SK-N-SH (cell line): ENCODE data around the gene ADAMTS13. TPM values are rescaled to one million over a fixed set of nuclear protein-coding genes. Genes with fewer than 3 reads are reported as not detected.

Source experiments
- CTCF ChIA-PET: fragments of 300-600, 350-600 bp; formaldehyde crosslinking; extraction: SDS; loops from one replicate; lab custom pipeline; 2021; lab: Yijun Ruan, JAX
- POLR2A ChIA-PET: fragments of 350-600 bp; sonication (Branson Sonifier 250); formaldehyde crosslinking; extraction: SDS; loops from one replicate; lab custom pipeline; 2020; ENCODE audit warnings: antibody characterized with exemption, inconsistent platforms; lab: Yijun Ruan, JAX
- DNase-seq: peaks from one replicate; pipeline ENCODE4 v3.0.0; 2012
- H2AFZ ChIP-seq: fragments of 200-600 bp; sonication (generic); 2 replicates; pipeline ENCODE4 v1.8.1; 2016; ENCODE audit warnings: antibody characterized with exemption, mild to moderate bottlenecking, low read depth
- H3F3A ChIP-seq: fragments of 200-600 bp; sonication (generic); replicated peaks from 2 replicates; pipeline ENCODE3; 2016; ENCODE audit warnings: antibody characterized with exemption, mild to moderate bottlenecking; ENCODE audit not compliant: insufficient read depth
- H3K27ac ChIP-seq, 2 experiments: fragments of 200-500 bp in 1 of 2; fragments of 200-600 bp in 1 of 2; sonication (Bioruptor generic) in 1 of 2; sonication (generic), shearing (Covaris generic) in 1 of 2; 2 replicates each; pipeline versions ENCODE4 v1.5.1 to v1.6.1; 2014 to 2016; ENCODE audit warnings: low read depth in 2 of 2, inconsistent platforms in 1 of 2, low read length in 1 of 2, mild to moderate bottlenecking in 1 of 2, mixed read lengths in 1 of 2
- H3K27me3 ChIP-seq: fragments of 200-600 bp; sonication (generic), shearing (Covaris generic); 2 replicates; pipeline ENCODE4 v1.6.1; 2016; ENCODE audit warnings: mixed run types; ENCODE audit not compliant: insufficient read depth
- H3K36me3 ChIP-seq, 2 experiments: fragments of 200-500 bp in 1 of 2; fragments of 200-600 bp in 1 of 2; sonication (Bioruptor generic) in 1 of 2; sonication (generic) in 1 of 2; replicated peaks in 1 of 2; 2 replicates each; pipeline versions ENCODE3 to v1.5.1; 2014 to 2016; ENCODE audit warnings: low read length in 1 of 2, mild to moderate bottlenecking in 1 of 2; ENCODE audit not compliant: insufficient read depth in 2 of 2, control insufficient read depth in 1 of 2
- H3K4me1 ChIP-seq, 2 experiments: fragments of 200-500 bp in 1 of 2; fragments of 200-600 bp in 1 of 2; sonication (Bioruptor generic) in 1 of 2; sonication (generic), shearing (Covaris generic) in 1 of 2; 2 replicates each; pipeline versions ENCODE4 v1.5.1 to v1.6.1; 2014 to 2016; ENCODE audit warnings: low read depth in 1 of 2, low read length in 1 of 2, mixed run types in 1 of 2; ENCODE audit not compliant: insufficient read depth in 2 of 2, control insufficient read depth in 1 of 2
- H3K4me2 ChIP-seq: fragments of 200-600 bp; sonication (generic), shearing (Covaris generic); 2 replicates; pipeline ENCODE4 v1.6.1; 2017; ENCODE audit warnings: mixed run types
- H3K4me3 ChIP-seq, 2 experiments: fragments of 200-500 bp in 1 of 2; fragments of 200-600 bp in 1 of 2; sonication (Bioruptor generic) in 1 of 2; sonication (generic), shearing (Covaris generic) in 1 of 2; 2 replicates each; pipeline versions ENCODE4 v1.5.1 to v1.8.1; 2014 to 2016; ENCODE audit warnings: low read depth in 2 of 2, inconsistent platforms in 1 of 2, low read length in 1 of 2, mild to moderate bottlenecking in 1 of 2, mixed read lengths in 1 of 2, moderate library complexity in 1 of 2
- H3K79me2 ChIP-seq: fragments of 200-600 bp; sonication (generic); 2 replicates; pipeline ENCODE4 v1.8.1; 2017; ENCODE audit warnings: mild to moderate bottlenecking; ENCODE audit not compliant: insufficient read depth
- H3K9ac ChIP-seq: fragments of 200-600 bp; sonication (generic); 2 replicates; pipeline ENCODE4 v1.6.1; 2017; ENCODE audit warnings: mixed run types
- H3K9me2 ChIP-seq: fragments of 200-600 bp; sonication (generic); 2 replicates; pipeline ENCODE4 v1.6.1; 2017; ENCODE audit warnings: mixed run types
- H3K9me3 ChIP-seq: fragments of 200-600 bp; sonication (generic); 2 replicates; pipeline ENCODE4 v1.6.1; 2017; ENCODE audit warnings: mixed run types, mild to moderate bottlenecking, moderate library complexity
- H4K20me1 ChIP-seq: fragments of 200-600 bp; sonication (generic); 2 replicates; pipeline ENCODE4 v1.6.1; 2017; ENCODE audit warnings: mild to moderate bottlenecking, mixed run types; ENCODE audit not compliant: insufficient read depth
- CHD2 ChIP-seq: fragments of 150-350 bp; IDR thresholded peaks from 2 replicates; pipeline ENCODE4 v1.6.1; 2018; ENCODE audit warnings: low read length; ENCODE audit not compliant: partially characterized antibody
- EP300 ChIP-seq, 2 experiments: IDR thresholded peaks; 2 replicates each; pipeline versions ENCODE4 v1.4.0 to v1.6.1; 2012; ENCODE audit warnings: borderline replicate concordance in 1 of 2, low read depth in 1 of 2, low read length in 1 of 2
- FOSL2 ChIP-seq: IDR thresholded peaks from 2 replicates; pipeline ENCODE4 v1.4.0; 2012; ENCODE audit warnings: low read depth, mild to moderate bottlenecking, moderate library complexity, borderline replicate concordance
- FOXJ3 ChIP-seq: sonication (generic); formaldehyde crosslinking; IDR thresholded peaks from 2 replicates; pipeline ENCODE4 v1.5.1; 2020; ENCODE audit warnings: mild to moderate bottlenecking, missing genetic modification reagents
- FOXM1 ChIP-seq: IDR thresholded peaks from 2 replicates; pipeline ENCODE4 v1.4.0; 2012; ENCODE audit warnings: low read depth, mild to moderate bottlenecking
- GABPA ChIP-seq: IDR thresholded peaks from 2 replicates; pipeline ENCODE4 v1.4.0; 2012; ENCODE audit warnings: low read depth, mild to moderate bottlenecking
- GATA2 ChIP-seq: sonication (generic); formaldehyde crosslinking; IDR thresholded peaks from 2 replicates; pipeline ENCODE4 v1.5.0; 2020; ENCODE audit warnings: mild to moderate bottlenecking, missing genetic modification reagents
- IRF3 ChIP-seq: fragments of 150-350 bp; IDR thresholded peaks from 2 replicates; pipeline ENCODE4 v1.6.1; 2016; ENCODE audit warnings: mild to moderate bottlenecking, low read depth, low read length
- JUND ChIP-seq: IDR thresholded peaks from 2 replicates; pipeline ENCODE4 v1.4.0; 2012
- MAX ChIP-seq: IDR thresholded peaks from 2 replicates; pipeline ENCODE4 v1.4.0; 2012; ENCODE audit warnings: low read depth
- MXI1 ChIP-seq: IDR thresholded peaks from 2 replicates; pipeline ENCODE4 v1.6.1; 2012; ENCODE audit warnings: mild to moderate bottlenecking, low read depth, low read length, improper control_type of control experiment
- NFIC ChIP-seq: IDR thresholded peaks from 2 replicates; pipeline ENCODE4 v1.4.0; 2012; ENCODE audit warnings: borderline replicate concordance
- NRF1 ChIP-seq: IDR thresholded peaks from 2 replicates; pipeline ENCODE4 v1.6.1; 2012; ENCODE audit warnings: low read depth, mild to moderate bottlenecking, low read length
- POLR2AphosphoS5 ChIP-seq: IDR thresholded peaks from 2 replicates; pipeline ENCODE4 v1.6.1; 2012; ENCODE audit warnings: low read depth, low read length
- RCOR1 ChIP-seq: fragments of 150-350 bp; IDR thresholded peaks from 2 replicates; pipeline ENCODE4 v1.6.1; 2017; ENCODE audit warnings: antibody characterized with exemption, low read length
- RFX5 ChIP-seq: IDR thresholded peaks from 2 replicates; pipeline ENCODE4 v1.6.1; 2012; ENCODE audit warnings: mild to moderate bottlenecking, improper control_type of control experiment, low read length
- TAF1 ChIP-seq: IDR thresholded peaks from 2 replicates; pipeline ENCODE4 v1.6.1; 2012; ENCODE audit warnings: low read depth, mild to moderate bottlenecking, low read length, moderate library complexity, borderline replicate concordance
- TCF12 ChIP-seq: IDR thresholded peaks from 2 replicates; pipeline ENCODE4 v1.4.0; 2012
- USF2 ChIP-seq: fragments of 150-350 bp; IDR thresholded peaks from 2 replicates; pipeline ENCODE4 v1.6.1; 2017; ENCODE audit warnings: antibody characterized with exemption, low read length, low read depth, borderline replicate concordance
- YY1 ChIP-seq: IDR thresholded peaks from 2 replicates; pipeline ENCODE4 v1.4.0; 2012; ENCODE audit warnings: low read depth, mild to moderate bottlenecking
- ZBTB33 ChIP-seq: IDR thresholded peaks from 2 replicates; pipeline ENCODE4 v1.4.0; 2012; ENCODE audit warnings: low read depth, borderline replicate concordance
- WGBS: methylation state at CpG from one replicate; pipeline ENCODE4 v1.1.6; 2017; ENCODE audit warnings: low lambda C conversion rate; 5-methylcytosine and 5-hydroxymethylcytosine counted together
- polyA plus RNA-seq, 3 experiments: library from polyadenylated mRNA; depleted of rRNA; stranded (reverse); fragments of >200 nt; gene quantifications; 2 replicates each; pipeline ENCODE4 v1.2.3, GENCODE V29; 2012

The ADAMTS13 gene
- polyA plus RNA-seq, 1 of the 3 experiments (the other 2 are of a cell fraction), result 10.6 TPM

- Histone ChIP-seq H3K27me3 (no peaks in the 10 kb centered on the region), H3K9me2 (no peaks in the 10 kb centered on the region), H3K4me2 (no peak overlapping the region), H3K9me3 (no peaks in the 10 kb centered on the region), H4K20me1 (no peaks in the 10 kb centered on the region), H3K9ac (no peak overlapping the region), H3K27ac (peak overlapping the region in 1 of 2 experiments; percentile 91; a peak in 2 of 4 replicates), H2AFZ (no peak overlapping the region), H3K36me3 (no peaks in the 10 kb centered on the region), H3K79me2 (no peaks in the 10 kb centered on the region), H3K4me3 (no peak overlapping the region), H3K4me1 (peaks cover 0 to 44% of the 10 kb centered on the region in 2 experiments; a peak in 1 of 4 replicates), H3F3A (no peaks in the 10 kb centered on the region)
- DNase-seq, result peak; percentile 50
- POLR2A ChIA-PET, result interaction anchor here (1.0 to 1.9 kb wide), 4 partner anchors 8 to 127 kb away, joined by 3 to 8 read pairs (median 6); partner anchors contain the start of gene ADAMTSL2
- 61% methylated on average over 12 of the region's 18 CpGs for WGBS
- no peak for TF ChIP-seq MAX
- peak; percentile 47 for TF ChIP-seq NFIC
- CTCF ChIA-PET, result interaction anchor here (0.9 to 1.5 kb wide), 3 partner anchors 17 to 275 kb away, joined by 3 to 7 read pairs (median 5); no protein-coding TSS in a partner anchor
These were observed 84.5 kb downstream of the ADAMTS13 start for GRCh38 chr9:133506653-133507038.

- H3K79me2 ChIP-seq, result no peaks in the 10 kb centered on the region
- peaks cover 4% of the 10 kb centered on the region for H3F3A ChIP-seq
- no peak for TF ChIP-seq FOSL2
- no peak for TF ChIP-seq EP300 (IDR thresholded peaks at IDR 0.05; ENCODE audit: borderline replicate concordance in 1 of 2, low read depth in 1 of 2, low read length in 1 of 2)
- no peak for TF ChIP-seq FOXM1
- no peak for TF ChIP-seq RFX5
- no peak for TF ChIP-seq JUND
- no peak for TF ChIP-seq MXI1
- TF ChIP-seq ZBTB33, result no peak
- no peak for TF ChIP-seq POLR2AphosphoS5
- no peak for TF ChIP-seq CHD2
- TF ChIP-seq YY1, result no peak
- no peak for TF ChIP-seq NFIC
- TF ChIP-seq USF2, result no peak
- TF ChIP-seq GABPA, result no peak
- no peak for TF ChIP-seq RCOR1
- no peak for TF ChIP-seq TAF1
- no peak for TF ChIP-seq TCF12
- no peak for TF ChIP-seq GATA2 (CRISPR knock-in tag)
- no peak for TF ChIP-seq NRF1
- TF ChIP-seq IRF3, result no peak
- TF ChIP-seq FOXJ3, result no peak
- TF ChIP-seq, all 33 proteins: peak for 0
- no peak for DNase-seq
- peaks cover 0 to 49% of the 10 kb centered on the region in 2 experiments; a peak in 1 of 4 replicates for H3K4me1 ChIP-seq
- no peaks in the 10 kb centered on the region for H3K9me2 ChIP-seq
- H3K27me3 ChIP-seq, result no peaks in the 10 kb centered on the region
- H3K27ac ChIP-seq, result no peak overlapping the region
- H3K9ac ChIP-seq, result no peak overlapping the region
- WGBS, result 85% methylated on average over 24 of the region's 24 CpGs
- H4K20me1 ChIP-seq, result no peaks in the 10 kb centered on the region
- ChIA-PET POLR2A (no interaction called here), CTCF (interaction anchor here (0.9 to 1.0 kb wide), 2 partner anchors 26 to 275 kb away, joined by 3 read pairs; no protein-coding TSS in a partner anchor)
- H3K9me3 ChIP-seq, result no peaks in the 10 kb centered on the region
- H3K4me3 ChIP-seq, result no peak overlapping the region
- no peak overlapping the region for H2AFZ ChIP-seq
- H3K4me2 ChIP-seq, result no peak overlapping the region
- H3K36me3 ChIP-seq, result no peaks in the 10 kb centered on the region
These were observed 85.2 kb downstream of the ADAMTS13 start for GRCh38 chr9:133507246-133507965.
